Measurements from ENCODE around the gene SLC45A3. TPM values are rescaled to one million over a fixed set of nuclear protein-coding genes. Genes with fewer than 3 reads are reported as not detected.

SLC45A3 gene
- total RNA-seq, 2 experiments from 2014 or later, result 0.11 TPM; not detected in 1

- CTCF ChIA-PET, result interaction anchor here (0.5 kb wide), 1 partner anchor 1247 kb away, joined by 4 read pairs; no protein-coding TSS in a partner anchor
- POLR2A ChIA-PET, result no interaction called here
These were observed 10.2 kb downstream of the SLC45A3 start for GRCh38 chr1:205670150-205670446.

GRCh38 chr1:205669341-205670149, 10.8 kb downstream of the SLC45A3 start:
- ATAC-seq (ENCODE audit: poor library complexity) (no peak), DNase-seq (peak in 2 of 14 experiments; percentile 44 to 51)
- no peak overlapping the region for H3K27ac ChIP-seq (ENCODE audit: low read depth in 1 of 2, low read length in 2 of 2)
- CTCF ChIA-PET, result no interaction called here
- Mint-ChIP-seq H3K27ac (no peak overlapping the region), H3K4me1 (ENCODE audit: low read depth) (no peaks in the 10 kb centered on the region), H3K27me3 (peaks cover 22% of the 10 kb centered on the region), H3K4me3 (no peak overlapping the region), H3K36me3 (ENCODE audit: low read depth) (no peaks in the 10 kb centered on the region), H3K9me3 (no peaks in the 10 kb centered on the region)
- no peaks in the 10 kb centered on the region for H3K36me3 ChIP-seq (ENCODE audit: insufficient read depth, low read length)
- intact Hi-C loops (cut with DNase I, micrococcal nuclease), result no loop called here
- no peak overlapping the region for H3K4me3 ChIP-seq (ENCODE audit: low read length)
- POLR2A ChIA-PET, result no interaction called here
- H3K4me1 ChIP-seq (ENCODE audit: insufficient read depth, low read length), result no peaks in the 10 kb centered on the region
- no peaks in the 10 kb centered on the region for H3K9me3 ChIP-seq (ENCODE audit: control insufficient read depth in 1 of 2, insufficient read depth in 1 of 2, low read length in 2 of 2)
- TF ChIP-seq CTCF (IDR thresholded peaks at IDR 0.05), result no peak
- H3K27me3 ChIP-seq (ENCODE audit: control insufficient read depth in 1 of 2, insufficient read depth in 2 of 2, low read length in 2 of 2), result peaks cover 9 to 15% of the 10 kb centered on the region in 2 experiments

More at GRCh38 chr1:205670150-205670446, 10.2 kb downstream of the SLC45A3 start:
- no peak overlapping the region for H3K4me3 Mint-ChIP-seq
- no peaks in the 10 kb centered on the region for H3K4me1 Mint-ChIP-seq (ENCODE audit: low read depth)
- Histone ChIP-seq H3K27ac (ENCODE audit: low read depth in 1 of 2, low read length in 2 of 2) (no peak overlapping the region), H3K36me3 (ENCODE audit: insufficient read depth, low read length) (no peaks in the 10 kb centered on the region), H3K9me3 (ENCODE audit: control insufficient read depth in 1 of 2, insufficient read depth in 1 of 2, low read length in 2 of 2) (no peaks in the 10 kb centered on the region), H3K27me3 (ENCODE audit: control insufficient read depth in 1 of 2, insufficient read depth in 2 of 2, low read length in 2 of 2) (peaks cover 9 to 15% of the 10 kb centered on the region in 2 experiments), H3K4me1 (ENCODE audit: insufficient read depth, low read length) (no peaks in the 10 kb centered on the region), H3K4me3 (ENCODE audit: low read length) (no peak overlapping the region)
- no peaks in the 10 kb centered on the region for H3K9me3 Mint-ChIP-seq
- no peak for TF ChIP-seq CTCF (IDR thresholded peaks at IDR 0.05)
- DNase-seq, result no peak
- ATAC-seq (ENCODE audit: poor library complexity), result no peak
- H3K36me3 Mint-ChIP-seq (ENCODE audit: low read depth), result no peaks in the 10 kb centered on the region
- no peak overlapping the region for H3K27ac Mint-ChIP-seq
- peaks cover 23% of the 10 kb centered on the region for H3K27me3 Mint-ChIP-seq
- intact Hi-C loops (cut with DNase I, micrococcal nuclease), result no loop called here

GRCh38 chr1:205668951-205669340, 11.4 kb downstream of the SLC45A3 start:
- no peak overlapping the region for H3K4me3 Mint-ChIP-seq
- ATAC-seq (ENCODE audit: poor library complexity) (no peak), DNase-seq (peak in 1 of 14 experiments; percentile 34)
- no peak overlapping the region for H3K27ac Mint-ChIP-seq
- Histone ChIP-seq H3K27me3 (ENCODE audit: control insufficient read depth in 1 of 2, insufficient read depth in 2 of 2, low read length in 2 of 2) (peaks cover 9 to 15% of the 10 kb centered on the region in 2 experiments), H3K9me3 (ENCODE audit: control insufficient read depth in 1 of 2, insufficient read depth in 1 of 2, low read length in 2 of 2) (no peaks in the 10 kb centered on the region), H3K4me3 (ENCODE audit: low read length) (no peak overlapping the region), H3K4me1 (ENCODE audit: insufficient read depth, low read length) (no peaks in the 10 kb centered on the region), H3K36me3 (ENCODE audit: insufficient read depth, low read length) (no peaks in the 10 kb centered on the region), H3K27ac (ENCODE audit: low read depth in 1 of 2, low read length in 2 of 2) (no peak overlapping the region)
- H3K4me1 Mint-ChIP-seq (ENCODE audit: low read depth), result no peaks in the 10 kb centered on the region
- peaks cover 22% of the 10 kb centered on the region for H3K27me3 Mint-ChIP-seq
- no peaks in the 10 kb centered on the region for H3K36me3 Mint-ChIP-seq (ENCODE audit: low read depth)
- intact Hi-C loops (cut with DNase I, micrococcal nuclease), result no loop called here
- no peak for TF ChIP-seq CTCF (IDR thresholded peaks at IDR 0.05)
- ChIA-PET CTCF (no interaction called here), POLR2A (no interaction called here)
- no peaks in the 10 kb centered on the region for H3K9me3 Mint-ChIP-seq

Data from CD4-positive, alpha-beta T cell (primary cell).